SK-N-SH (cell line): Measurements from ENCODE around the gene MBD3L4.
"Not testable (repeated sequence)": the region's sequence is repeated elsewhere in the genome, so short reads cannot be mapped to it uniquely, and the experiment has no call there.

Source experiments
- CHD2 ChIP-seq: fragments of 150-350 bp; IDR thresholded peaks from 2 replicates; pipeline ENCODE4 v1.6.1; 2018; ENCODE audit warnings: low read length; ENCODE audit not compliant: partially characterized antibody
- MEF2A ChIP-seq: IDR thresholded peaks from 2 replicates; pipeline ENCODE4 v1.4.0; 2012; ENCODE audit warnings: low read depth, borderline replicate concordance
- NRF1 ChIP-seq: IDR thresholded peaks from 2 replicates; pipeline ENCODE4 v1.6.1; 2012; ENCODE audit warnings: low read depth, mild to moderate bottlenecking, low read length
- TF ChIP-seq, protein P1 (sequence below): fragments of 150-350 bp; IDR thresholded peaks from 2 replicates; pipeline ENCODE4 v1.6.1; 2017; ENCODE audit warnings: antibody characterized with exemption, low read length, low read depth, borderline replicate concordance
- TF ChIP-seq, protein P2 (sequence below): fragments of 200-600 bp; sonication (generic); IDR thresholded peaks from 2 replicates; pipeline ENCODE4 v1.6.1; 2017; ENCODE audit warnings: antibody characterized with exemption, mild to moderate bottlenecking, moderate library complexity

DNA sequence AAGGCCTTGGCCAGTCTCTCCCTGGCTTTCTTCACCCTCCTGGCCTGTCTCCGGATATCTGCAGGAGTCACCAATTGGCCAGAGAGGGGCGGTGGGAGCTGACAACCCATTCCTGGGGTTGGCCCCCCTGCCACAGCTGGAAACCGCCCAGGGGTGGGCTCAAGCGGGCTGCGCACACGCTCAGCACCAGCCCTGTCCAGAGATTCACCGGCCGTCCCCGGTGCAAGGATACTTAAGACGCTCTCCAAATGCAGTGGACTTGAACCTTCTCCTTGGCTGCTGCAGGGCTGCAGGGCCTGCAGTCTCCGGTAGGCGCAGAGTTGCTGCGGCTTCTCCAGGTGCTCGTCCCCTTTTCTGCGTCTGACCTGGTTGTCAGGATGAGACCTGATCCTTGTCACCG lies 16.4 kb upstream of the MBD3L4 start:
- TF ChIP-seq CHD2, MEF2A, NRF1: not testable (repeated sequence)
- TF ChIP-seq, protein P1, sequence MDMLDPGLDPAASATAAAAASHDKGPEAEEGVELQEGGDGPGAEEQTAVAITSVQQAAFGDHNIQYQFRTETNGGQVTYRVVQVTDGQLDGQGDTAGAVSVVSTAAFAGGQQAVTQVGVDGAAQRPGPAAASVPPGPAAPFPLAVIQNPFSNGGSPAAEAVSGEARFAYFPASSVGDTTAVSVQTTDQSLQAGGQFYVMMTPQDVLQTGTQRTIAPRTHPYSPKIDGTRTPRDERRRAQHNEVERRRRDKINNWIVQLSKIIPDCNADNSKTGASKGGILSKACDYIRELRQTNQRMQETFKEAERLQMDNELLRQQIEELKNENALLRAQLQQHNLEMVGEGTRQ = not testable (repeated sequence)
- TF ChIP-seq, protein P2, sequence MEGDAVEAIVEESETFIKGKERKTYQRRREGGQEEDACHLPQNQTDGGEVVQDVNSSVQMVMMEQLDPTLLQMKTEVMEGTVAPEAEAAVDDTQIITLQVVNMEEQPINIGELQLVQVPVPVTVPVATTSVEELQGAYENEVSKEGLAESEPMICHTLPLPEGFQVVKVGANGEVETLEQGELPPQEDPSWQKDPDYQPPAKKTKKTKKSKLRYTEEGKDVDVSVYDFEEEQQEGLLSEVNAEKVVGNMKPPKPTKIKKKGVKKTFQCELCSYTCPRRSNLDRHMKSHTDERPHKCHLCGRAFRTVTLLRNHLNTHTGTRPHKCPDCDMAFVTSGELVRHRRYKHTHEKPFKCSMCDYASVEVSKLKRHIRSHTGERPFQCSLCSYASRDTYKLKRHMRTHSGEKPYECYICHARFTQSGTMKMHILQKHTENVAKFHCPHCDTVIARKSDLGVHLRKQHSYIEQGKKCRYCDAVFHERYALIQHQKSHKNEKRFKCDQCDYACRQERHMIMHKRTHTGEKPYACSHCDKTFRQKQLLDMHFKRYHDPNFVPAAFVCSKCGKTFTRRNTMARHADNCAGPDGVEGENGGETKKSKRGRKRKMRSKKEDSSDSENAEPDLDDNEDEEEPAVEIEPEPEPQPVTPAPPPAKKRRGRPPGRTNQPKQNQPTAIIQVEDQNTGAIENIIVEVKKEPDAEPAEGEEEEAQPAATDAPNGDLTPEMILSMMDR = not testable (repeated sequence)
